ENCODE data around the gene IL17RC.

IL17RC gene

GRCh38 chr3:9942934-9943690 is 26.2 kb downstream of the IL17RC start:
- in situ Hi-C loops (cut with MboI; ENCODE audit: low sequenced_read_pairs) = no loop called here

GRCh38 chr3:9944271-9944670 is 27.4 kb downstream of the IL17RC start:
- in situ Hi-C loops (cut with MboI; ENCODE audit: low sequenced_read_pairs) = no loop called here

- in situ Hi-C loops (cut with MboI; ENCODE audit: low sequenced_read_pairs) = no loop called here
These were observed 28.5 kb downstream of the IL17RC start for GRCh38 chr3:9945358-9945757.

- in situ Hi-C loops (cut with MboI; ENCODE audit: low sequenced_read_pairs) = no loop called here
These were observed 29.5 kb downstream of the IL17RC start for GRCh38 chr3:9946112-9947024.

- in situ Hi-C loops (cut with MboI; ENCODE audit: low sequenced_read_pairs) = no loop called here
These were observed 30.4 kb downstream of the IL17RC start for GRCh38 chr3:9947025-9947995.

DNA sequence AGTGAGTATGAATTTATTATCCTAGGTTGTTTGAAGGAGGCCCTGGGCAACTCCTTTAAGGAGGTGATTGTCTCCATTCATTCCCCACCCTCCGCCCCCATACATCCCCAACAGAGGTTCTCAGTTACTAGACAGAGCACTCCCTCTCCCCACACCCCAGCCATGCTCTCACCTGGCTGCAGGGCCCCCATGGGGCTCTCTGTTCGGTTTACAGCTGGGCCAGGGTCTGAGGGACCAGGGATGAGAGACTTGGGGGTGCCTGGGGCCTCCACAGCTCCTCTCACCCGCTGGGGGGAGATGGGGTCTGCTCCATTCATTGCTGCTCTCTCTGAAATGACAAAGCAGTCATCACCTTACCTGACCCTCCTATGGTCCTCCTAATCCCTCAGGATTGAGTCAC is 31.7 kb downstream of the IL17RC start:
- in situ Hi-C loops (cut with MboI; ENCODE audit: low sequenced_read_pairs) = no loop called here

DNA sequence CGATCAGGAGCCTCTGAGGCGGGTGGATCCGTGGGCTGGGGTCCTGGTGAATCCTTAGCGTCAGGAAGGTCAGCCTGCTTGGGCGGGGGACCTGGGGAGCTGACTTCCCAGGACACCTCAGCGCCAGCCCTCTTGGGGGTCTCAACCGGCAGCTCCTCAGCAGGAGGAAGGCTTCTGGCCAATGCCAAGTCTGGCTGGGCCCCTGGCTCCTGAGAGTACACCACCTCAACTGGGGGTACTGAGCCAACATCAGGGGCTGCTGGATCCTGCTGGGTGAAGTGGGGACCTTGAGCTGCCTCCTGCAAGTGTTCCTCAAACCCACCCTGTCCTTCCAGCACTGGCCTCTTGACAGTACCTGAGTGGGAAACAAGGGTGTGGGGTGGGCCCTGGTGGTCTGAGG is 32.2 kb downstream of the IL17RC start:
- in situ Hi-C loops (cut with MboI; ENCODE audit: low sequenced_read_pairs) = no loop called here

- in situ Hi-C loops (cut with MboI; ENCODE audit: low sequenced_read_pairs) = no loop called here
These were observed 32.7 kb downstream of the IL17RC start for GRCh38 chr3:9949626-9950025.

DNA sequence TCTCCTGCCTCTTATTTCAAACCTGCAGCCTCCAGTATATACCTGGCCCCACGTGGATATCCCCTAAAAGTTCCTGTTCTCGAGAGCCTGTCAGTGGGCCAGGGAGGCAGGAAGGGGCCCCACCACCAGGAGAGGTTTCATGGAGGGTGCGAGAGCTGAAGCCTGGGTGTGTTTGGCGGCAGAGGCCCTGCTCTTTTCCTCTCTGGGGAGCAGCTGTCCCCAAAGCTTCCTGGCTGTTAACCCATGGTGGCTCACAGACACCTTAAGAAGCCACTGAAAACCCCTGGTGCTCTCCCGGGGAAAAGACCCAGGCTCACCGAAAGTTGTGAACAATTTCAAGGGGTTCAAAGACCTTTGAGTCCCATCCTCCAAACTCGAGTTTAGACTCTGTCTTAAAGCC is 34.2 kb downstream of the IL17RC start:
- in situ Hi-C loops (cut with MboI; ENCODE audit: low sequenced_read_pairs) = no loop called here

GRCh38 chr3:9951598-9951961 is 34.7 kb downstream of the IL17RC start:
- in situ Hi-C loops (cut with MboI; ENCODE audit: low sequenced_read_pairs) = no loop called here

GRCh38 chr3:9951962-9952805 is 35.3 kb downstream of the IL17RC start, which contains the start of gene PRRT3:
Gene PRRT3 (minus strand): TSS chr3:9952408. CDS start chr3:9950115, 2,293 bp downstream.
- in situ Hi-C loops (cut with MboI; ENCODE audit: low sequenced_read_pairs) = no loop called here

DNA sequence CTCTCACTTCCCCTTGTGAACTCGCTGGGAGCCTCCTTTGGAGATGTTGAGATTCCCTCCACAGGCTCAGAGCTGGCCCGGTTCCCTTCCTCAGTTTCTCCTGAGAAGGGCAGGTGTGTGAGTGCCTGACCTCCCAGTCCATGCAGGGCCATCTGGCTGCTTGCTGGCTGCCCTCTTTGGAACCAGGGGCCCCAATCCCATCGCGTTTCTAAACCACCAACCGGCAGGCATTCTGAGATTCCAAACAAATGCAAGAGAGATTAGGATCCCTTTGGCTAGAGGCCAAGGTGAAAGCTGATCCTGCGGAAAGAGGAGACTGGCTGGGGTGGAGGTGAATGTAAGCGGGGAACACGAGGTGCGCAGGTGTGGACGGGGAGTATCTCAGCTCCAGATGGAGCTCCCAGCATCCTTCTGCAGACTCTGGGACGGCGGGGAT is 38.2 kb downstream of the IL17RC start:
- in situ Hi-C loops (cut with MboI; ENCODE audit: low sequenced_read_pairs) = no loop called here

DNA sequence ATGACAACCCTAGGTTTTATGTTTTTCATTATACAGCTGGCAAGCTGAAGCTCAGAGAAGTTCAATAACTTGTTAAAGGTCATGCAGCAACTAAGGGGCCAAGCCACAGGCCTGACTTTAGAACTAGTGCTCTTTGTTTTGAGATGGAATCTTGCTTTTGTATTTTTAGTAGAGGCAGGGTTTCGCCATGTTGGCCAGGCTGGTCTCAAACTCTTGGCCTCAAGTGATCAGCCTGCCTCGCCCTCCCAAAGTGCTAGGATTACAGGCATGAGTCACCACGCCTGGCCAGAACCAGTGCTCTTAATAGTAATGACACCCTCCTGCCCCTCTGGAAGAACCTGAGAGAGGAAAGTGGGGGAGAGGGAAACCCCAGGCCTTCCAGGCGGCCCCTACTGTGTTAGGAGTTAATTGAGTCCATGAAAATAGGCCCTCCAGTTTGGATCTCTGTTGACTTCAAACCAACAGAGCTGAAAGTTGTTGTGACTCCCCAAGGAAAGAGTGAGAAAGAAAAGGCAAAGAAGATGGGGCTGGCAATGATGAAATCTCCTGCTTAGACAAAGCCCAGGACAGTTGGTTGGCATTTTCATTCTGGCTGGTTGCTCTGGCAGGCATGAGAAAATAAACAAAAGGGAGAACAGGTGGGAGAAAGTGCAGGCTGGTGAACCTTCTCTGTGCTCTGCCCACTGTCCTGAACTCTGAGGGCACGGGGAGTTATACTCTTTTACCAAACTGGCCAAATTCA is 38.9 kb downstream of the IL17RC start:
- in situ Hi-C loops (cut with MboI; ENCODE audit: low sequenced_read_pairs) = no loop called here

- in situ Hi-C loops (cut with MboI; ENCODE audit: low sequenced_read_pairs) = no loop called here
These were observed 40.3 kb downstream of the IL17RC start for GRCh38 chr3:9957214-9957613.

GRCh38 chr3:9965200-9965875 is 48.4 kb downstream of the IL17RC start:
- in situ Hi-C loops (cut with MboI; ENCODE audit: low sequenced_read_pairs) = no loop called here

DNA sequence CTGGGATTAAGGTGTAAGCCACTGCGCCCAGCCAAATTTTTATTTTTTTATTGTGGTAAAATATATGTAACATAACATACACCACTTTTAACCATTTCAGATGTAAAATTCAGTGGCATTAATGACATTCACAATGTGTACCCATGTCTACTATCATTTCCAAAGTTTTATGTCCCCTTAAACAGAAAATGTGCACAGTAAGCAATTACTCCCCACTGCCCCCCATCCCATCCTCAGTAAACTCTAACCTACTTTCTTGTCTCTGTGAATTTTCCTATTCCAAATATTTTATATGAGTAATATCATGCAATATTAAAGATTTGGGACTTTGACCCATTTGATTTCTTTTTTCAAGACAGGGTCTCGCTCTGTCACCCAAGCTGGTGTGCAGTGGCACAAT is 49.9 kb downstream of the IL17RC start:
- in situ Hi-C loops (cut with MboI; ENCODE audit: low sequenced_read_pairs) = no loop called here

GRCh38 chr3:9969632-9970019 is 52.7 kb downstream of the IL17RC start:
- in situ Hi-C loops (cut with MboI; ENCODE audit: low sequenced_read_pairs) = no loop called here

DNA sequence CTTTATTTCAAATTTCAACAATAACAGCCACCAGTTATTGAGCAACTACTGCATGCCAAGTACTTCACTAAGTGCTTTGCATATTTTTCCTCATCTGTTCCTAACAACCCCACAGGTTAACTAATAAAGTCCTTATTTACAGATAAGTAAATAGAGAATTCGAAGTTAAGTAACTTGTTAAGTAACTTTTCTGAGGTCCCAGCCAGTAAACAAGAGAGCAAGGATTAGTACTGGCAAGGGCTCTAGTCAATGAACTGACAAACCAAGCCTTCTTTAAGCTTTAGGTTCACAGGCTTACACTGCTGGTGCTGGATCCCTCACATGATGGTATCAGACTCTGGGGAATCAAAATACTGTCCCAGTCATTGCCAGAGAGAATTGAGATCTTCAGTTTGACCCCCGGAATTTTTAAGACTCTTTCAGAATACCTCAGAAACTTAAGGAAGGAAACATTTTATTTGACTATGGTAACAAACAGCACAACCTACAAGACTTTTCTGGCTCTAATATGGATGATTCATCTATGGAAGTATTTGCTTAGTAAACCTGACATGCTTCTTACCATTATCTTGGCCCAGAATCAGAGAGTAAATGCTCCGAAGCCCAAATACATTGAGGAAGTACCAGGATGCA is 53.2 kb downstream of the IL17RC start:
- in situ Hi-C loops (cut with MboI; ENCODE audit: low sequenced_read_pairs) = no loop called here
